Astrocyte (in vitro differentiated cells and primary cell): ENCODE data around the gene ZNF438.

Experiments used
- CTCF ChIP-seq: IDR thresholded peaks from 2 replicates; pipeline ENCODE4 v1.5.1; 2011; ENCODE audit warnings: low read depth, mild to moderate bottlenecking, inconsistent platforms, low read length, moderate library complexity; ENCODE audit not compliant: insufficient read depth
- EZH2 ChIP-seq: IDR thresholded peaks from 2 replicates; pipeline ENCODE4 v1.6.1; 2012; ENCODE audit warnings: mild to moderate bottlenecking, low read length, inconsistent platforms; ENCODE audit not compliant: insufficient read depth

DNA sequence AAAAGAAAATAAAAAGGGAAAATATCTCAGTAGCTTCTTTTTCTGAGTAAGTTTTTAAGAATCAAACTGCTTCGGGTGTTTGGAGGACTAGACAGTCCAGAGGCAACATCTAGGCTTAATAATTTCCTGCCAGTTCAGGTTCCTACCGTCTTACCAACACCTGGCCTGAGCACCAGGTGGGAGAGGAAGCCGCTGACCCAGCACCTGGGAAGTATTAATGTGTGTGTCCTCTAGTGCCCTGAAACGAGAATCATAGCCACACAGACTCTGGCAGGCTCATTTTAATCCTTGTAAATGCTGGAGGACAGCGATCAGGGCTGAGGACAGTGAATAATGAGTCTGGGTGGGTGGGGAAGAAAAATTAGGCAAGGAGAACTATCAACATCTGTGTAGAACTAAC is 137.4 kb downstream of the ZNF438 start:
- TF ChIP-seq CTCF, result no peak
- no peak for TF ChIP-seq EZH2
